ENCODE data around the gene TSFM.

- TF ChIP-seq, protein P1, sequence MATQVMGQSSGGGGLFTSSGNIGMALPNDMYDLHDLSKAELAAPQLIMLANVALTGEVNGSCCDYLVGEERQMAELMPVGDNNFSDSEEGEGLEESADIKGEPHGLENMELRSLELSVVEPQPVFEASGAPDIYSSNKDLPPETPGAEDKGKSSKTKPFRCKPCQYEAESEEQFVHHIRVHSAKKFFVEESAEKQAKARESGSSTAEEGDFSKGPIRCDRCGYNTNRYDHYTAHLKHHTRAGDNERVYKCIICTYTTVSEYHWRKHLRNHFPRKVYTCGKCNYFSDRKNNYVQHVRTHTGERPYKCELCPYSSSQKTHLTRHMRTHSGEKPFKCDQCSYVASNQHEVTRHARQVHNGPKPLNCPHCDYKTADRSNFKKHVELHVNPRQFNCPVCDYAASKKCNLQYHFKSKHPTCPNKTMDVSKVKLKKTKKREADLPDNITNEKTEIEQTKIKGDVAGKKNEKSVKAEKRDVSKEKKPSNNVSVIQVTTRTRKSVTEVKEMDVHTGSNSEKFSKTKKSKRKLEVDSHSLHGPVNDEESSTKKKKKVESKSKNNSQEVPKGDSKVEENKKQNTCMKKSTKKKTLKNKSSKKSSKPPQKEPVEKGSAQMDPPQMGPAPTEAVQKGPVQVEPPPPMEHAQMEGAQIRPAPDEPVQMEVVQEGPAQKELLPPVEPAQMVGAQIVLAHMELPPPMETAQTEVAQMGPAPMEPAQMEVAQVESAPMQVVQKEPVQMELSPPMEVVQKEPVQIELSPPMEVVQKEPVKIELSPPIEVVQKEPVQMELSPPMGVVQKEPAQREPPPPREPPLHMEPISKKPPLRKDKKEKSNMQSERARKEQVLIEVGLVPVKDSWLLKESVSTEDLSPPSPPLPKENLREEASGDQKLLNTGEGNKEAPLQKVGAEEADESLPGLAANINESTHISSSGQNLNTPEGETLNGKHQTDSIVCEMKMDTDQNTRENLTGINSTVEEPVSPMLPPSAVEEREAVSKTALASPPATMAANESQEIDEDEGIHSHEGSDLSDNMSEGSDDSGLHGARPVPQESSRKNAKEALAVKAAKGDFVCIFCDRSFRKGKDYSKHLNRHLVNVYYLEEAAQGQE (IDR thresholded peaks at IDR 0.05; ENCODE audit: insufficient read depth in 1 of 2, low read depth in 2 of 2, low read length in 1 of 2) = no peak
- TF ChIP-seq, protein P2, sequence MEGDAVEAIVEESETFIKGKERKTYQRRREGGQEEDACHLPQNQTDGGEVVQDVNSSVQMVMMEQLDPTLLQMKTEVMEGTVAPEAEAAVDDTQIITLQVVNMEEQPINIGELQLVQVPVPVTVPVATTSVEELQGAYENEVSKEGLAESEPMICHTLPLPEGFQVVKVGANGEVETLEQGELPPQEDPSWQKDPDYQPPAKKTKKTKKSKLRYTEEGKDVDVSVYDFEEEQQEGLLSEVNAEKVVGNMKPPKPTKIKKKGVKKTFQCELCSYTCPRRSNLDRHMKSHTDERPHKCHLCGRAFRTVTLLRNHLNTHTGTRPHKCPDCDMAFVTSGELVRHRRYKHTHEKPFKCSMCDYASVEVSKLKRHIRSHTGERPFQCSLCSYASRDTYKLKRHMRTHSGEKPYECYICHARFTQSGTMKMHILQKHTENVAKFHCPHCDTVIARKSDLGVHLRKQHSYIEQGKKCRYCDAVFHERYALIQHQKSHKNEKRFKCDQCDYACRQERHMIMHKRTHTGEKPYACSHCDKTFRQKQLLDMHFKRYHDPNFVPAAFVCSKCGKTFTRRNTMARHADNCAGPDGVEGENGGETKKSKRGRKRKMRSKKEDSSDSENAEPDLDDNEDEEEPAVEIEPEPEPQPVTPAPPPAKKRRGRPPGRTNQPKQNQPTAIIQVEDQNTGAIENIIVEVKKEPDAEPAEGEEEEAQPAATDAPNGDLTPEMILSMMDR (IDR thresholded peaks at IDR 0.05) = no peak
- TF ChIP-seq TCF7L2 (IDR thresholded peaks at IDR 0.05; ENCODE audit: low read depth, low read length) (no peak), POLR2AphosphoS5 (IDR thresholded peaks at IDR 0.05; ENCODE audit: low read depth, low read length) (no peak)
Measured at GRCh38 chr12:57754411-57755193, 28.0 kb upstream of the TSFM start, which contains the start of gene MARCHF9.

Data from Panc1 (cell line).